NCI-H1930 (cell line): Measurements from ENCODE around the gene CCNQ.

Experiments used
- DNase-seq, 2 experiments: peaks; one replicate each; lab custom pipeline; 2025; lab: John Stamatoyannopoulos, UW

Gene CCNQ

DNA sequence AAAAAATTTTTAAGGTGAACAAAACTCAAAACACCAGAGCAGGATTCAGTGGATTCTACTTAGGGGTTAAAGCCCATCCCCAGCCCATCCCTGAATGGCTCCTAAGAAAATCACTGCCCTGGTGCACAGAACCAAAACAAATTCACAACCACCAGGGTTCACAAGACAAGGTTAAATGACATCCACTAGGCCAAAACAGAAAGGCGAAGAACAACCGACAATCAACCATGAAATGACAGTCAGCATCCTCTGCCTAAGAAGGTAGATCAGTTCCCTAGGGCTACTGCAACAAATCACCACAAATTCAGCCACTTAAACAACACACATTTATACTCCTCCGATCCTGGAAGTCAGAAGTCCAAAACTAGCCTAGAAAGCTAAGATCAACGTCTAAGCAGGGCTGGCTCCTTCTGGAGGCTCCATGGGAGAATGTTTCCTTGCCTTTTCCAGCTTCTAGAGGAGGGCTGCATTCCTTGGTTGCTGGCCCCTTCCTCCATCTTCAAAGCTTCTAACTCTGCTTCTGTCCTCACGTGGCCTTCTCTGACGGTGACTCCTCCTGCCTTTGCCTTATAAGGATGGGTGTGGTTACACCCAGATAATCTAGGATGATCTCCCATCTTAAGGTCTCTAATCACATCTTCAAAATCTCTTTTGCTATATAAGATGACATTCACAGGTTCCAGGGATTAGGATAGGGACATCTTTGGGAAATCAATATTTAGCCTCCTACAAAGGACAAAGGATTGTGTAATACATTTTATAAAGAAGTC is 1.8 kb downstream of the CCNQ start:
- DNase-seq: no peak

DNA sequence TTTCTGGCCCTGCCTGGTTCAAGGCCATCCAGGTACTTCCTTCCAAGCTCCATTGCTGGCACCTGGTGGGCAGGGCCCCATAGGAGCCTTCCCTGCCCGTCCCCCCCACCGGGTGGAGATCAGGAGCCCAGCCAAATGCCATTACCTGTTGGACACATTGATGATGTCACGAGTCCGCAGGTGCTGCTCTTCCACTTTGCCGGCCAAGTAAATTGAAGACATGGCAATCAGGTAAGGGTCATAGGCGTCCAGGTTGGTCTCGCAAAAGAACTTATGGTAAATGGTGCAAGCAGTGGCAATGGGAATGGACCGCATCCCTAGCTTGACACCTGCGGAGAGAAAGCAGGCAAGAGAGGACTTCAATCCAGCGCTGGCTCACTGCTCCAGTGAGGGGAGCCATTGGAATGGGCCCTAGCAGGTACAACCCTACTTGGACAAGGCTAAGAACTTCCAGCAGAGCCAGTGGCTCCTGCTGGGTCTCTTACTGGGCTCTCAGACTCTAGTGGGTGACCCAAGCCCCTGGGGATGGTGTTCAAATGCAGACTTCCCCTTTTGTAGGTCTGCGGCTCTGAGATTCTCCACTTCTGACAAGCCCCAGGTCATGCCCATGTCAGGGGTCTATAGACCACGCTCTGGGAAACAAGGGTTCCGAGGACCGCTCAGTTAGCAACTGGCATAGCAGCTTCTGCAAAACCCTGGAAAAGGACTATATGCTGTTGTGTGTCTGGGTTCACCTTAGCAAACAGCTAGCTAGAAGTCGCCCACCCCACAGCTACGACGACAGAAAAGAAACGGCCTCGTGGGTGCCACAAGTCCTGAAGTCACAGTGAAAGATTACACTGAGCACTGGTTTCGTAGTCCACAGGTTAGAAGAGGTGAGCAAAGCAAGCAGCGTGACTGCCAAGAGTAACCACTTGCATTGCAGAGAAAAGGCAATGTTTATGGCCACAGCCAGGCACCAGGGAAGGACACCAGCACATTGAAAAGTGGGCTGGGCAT is 2.8 kb downstream of the CCNQ start:
- no peak for DNase-seq

DNA sequence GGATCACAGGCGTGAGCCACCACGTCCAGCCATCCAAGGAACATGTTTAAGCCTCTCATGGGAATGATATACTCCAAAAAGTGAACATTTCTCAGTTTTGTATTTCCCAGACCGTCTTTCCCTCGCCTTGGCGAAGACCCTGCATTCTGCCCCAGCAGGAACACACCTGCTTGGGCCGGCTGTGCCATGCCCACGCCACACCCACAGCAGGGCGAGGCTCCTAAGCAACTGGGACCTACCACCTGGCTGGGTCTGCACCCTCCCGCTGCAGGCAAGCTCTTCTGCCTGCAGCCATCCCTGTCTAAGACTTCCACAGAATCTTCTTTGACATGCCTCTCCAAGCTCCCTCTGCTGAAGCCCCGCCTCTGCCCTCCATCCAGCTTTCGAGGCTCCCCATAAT is 3.6 kb downstream of the CCNQ start:
- no peak for DNase-seq

DNA sequence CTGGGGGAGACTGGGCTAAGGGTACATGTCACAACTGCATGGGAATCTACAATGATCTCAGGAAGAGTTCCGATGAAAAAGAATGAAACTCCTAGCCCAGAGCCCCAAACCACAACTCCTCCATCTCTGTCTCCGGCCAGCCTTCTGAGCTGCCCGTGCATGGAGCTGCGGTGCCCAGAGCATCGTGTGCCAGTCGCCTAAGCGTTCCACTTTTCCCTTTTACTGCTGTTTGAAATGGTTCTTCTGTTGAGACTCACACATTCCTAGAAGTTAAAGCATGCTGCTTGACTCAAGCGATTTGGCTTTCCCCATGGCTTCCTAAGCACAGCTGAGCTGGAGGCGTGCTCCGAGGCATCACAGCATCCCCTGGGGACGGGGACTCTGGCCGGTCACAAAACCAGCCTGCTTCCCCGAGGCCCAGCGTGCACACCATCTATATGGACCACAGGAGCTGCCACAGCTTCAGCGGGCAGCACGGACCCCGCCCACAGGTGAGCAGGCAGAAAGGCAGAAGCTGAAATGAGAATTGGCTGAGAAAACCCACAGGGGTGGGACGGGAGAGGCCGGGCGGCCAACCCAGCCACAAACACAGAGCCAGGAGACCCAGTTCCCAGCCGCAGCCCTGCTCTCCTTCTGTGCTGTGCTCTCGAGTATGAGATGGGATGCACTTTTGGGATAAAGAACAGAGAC is 5.0 kb downstream of the CCNQ start:
- DNase-seq: no peak

DNA sequence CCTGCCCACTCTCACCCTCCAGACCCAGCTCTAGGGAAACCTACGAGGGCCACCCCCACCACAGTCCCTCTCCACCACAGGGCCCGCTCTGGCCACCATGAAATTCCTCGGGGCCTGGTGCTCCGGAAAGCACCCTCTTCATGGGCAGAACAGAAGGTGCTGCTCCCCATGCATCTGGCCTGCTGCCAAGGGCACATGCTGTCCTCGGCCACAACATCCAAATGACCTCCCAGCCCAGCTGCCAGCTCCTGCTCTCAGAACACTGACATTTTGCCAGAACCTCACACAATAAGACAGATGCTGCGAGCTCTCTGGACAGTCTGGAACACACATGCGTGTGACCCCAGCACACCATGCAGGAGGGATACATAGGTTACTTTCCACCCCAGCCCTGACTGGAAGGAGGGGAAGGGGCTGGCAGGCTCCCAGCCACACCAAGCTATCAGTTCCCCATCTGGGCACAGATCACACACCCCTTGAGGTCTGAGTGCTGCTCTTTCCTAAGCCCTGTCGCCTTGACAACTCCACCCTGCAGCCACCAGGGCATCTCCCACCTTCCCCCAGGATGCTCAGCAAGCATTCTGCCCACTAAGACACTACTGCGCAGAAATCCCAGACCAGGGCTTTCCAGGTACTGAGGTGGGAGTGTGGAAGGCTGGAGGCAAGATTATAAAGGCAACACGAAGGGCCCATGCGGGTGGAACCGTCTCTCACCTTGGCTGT is 5.8 kb downstream of the CCNQ start:
- no peak for DNase-seq

DNA sequence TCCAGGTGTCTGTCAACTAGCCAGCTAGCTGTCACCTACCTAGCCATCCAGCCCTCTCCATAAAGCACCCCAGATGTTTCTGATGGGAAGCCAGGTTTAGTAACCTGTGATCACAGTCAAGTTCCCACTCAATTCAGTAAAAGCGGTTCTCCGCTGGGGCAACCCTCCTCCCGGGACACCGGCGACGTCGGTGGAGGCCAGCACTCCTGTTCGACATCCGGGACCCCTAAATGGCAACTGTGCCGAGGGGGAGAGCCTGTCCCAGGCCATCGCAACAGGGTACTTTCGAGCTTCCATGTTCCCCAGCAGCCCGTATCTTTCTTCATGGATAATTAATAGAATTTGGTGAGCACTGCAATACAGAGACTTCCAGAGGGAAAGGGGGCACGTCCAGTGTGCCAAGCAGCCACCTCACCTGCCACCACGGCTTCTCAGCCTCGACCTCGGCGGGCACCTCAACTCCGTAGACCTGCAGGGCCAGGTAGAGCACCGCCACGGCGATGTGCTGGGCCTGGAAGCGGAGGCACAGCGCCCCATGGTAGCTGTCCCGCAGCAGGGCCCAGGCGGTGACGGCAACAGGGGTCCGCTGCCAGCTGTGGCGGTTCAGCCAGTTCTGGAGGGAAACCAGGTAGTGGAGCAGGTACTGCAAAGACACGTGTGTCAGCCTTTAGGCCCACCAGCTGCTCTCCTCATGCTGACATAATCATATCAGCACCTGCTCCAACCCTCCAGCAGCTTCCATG is 6.7 kb downstream of the CCNQ start:
- DNase-seq: no peak

DNA sequence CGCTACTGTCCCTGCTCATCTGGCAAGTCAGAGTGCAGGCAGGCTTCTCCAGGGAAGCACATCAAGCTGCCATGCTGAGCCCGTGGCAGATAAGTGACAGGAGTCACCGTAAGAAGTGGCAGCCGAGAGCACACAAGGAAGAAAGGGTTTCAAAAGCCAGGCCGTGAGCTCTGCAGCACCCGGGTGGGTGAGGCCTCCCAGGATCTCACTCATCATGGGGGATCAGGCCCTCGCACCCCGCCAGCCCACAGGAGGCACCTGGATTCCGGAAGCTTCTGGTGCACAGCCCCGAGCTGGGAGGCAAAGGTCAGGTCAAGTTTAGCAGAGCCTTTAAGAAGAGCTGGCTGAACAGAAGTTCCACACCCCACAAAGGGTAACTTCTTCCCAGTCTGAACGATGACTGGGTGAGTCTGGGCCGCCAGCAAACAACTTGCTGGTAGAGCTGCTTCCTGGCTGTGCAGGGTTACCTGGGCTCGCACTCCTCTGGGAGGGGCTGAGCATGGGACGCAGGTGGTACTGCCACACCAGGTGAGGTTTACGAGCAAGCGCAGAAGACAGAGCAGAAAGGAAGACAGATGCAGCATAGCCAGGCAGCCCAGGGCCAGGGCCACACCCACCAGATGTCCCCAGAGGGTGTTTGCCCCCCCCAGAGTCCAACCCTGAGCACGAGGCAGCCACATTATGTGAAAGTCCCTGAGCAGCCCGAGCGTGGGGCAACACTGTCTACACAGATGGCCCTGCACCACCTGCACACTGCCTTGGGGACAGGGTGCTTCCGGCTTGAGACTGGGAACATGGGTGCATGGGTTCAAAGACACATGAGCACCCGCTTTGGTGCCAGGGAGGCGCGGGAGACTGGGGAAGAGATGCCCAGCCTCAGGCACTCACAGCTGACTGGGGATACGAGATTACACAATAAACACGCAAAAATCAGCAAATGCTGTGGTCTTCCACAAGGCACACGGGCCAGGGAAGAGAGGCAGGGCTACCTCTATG is 7.7 kb downstream of the CCNQ start:
- no peak for DNase-seq

DNA sequence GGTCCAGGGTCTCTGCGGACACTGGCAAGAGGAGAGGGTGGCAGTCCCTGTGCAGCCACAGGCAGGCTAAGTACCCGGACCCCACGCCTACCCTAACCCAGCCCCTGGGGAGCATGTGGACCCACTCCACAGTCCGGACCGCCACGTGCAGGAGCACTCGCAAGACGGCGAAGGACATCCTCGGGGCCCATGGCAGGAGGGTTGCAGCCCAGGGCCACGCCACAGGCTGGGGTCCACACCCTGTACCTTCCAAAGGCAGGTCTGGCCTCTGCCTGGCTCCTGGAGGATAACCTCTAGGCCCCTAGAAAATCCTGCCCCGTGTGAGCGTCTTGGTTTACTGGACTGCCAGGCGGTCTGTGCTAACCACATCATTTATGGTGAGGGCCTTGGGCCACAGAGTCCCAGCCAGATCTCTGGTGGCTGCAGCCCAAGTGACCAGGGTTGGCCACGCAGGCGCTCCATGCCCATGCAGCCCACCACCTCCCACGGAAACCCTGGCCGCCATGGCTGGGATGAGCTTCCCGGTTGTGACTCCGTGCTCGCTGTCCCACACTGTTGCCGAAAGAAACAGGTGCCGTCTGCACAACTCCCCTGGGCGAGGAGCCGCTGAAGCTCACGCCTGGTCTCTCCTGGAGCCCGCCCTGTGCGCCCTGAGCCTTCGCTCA is 10.0 kb downstream of the CCNQ start:
- no peak for DNase-seq

DNA sequence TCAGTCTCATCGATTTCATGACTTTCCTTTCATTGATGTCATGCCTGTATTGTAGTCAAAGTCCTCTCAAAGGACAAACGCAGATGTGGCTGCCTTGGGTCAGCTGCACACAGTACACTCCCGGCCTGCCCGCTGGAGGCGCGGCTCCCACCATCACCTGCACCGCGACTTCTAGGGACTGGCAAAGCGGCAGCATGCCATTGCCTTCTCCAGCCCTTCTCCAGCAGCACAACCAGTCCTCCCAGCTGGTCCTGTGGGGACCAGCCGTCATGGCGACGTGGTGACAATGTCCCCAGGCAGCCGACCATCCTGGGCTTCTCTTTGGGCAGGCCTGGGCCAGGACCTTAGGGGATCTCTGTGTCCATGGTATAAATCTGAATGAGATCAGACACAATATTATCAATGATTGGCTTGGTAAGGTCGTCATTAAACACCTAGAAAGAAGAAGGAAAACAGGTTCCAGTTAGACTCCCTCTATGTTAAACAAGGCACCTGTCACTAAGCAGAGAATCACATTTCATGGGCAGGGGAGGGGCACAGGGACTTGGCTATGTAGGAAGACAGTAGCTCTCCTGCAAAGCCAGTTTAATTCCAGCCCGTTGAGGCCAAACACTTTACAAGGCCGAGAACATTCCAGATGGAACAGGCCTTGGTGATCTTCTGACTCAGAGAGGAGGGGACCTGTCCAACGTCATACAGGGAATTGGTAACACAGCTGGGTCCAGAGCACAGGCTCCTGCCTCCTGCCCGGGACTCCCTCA is 10.7 kb downstream of the CCNQ start:
- DNase-seq: no peak

DNA sequence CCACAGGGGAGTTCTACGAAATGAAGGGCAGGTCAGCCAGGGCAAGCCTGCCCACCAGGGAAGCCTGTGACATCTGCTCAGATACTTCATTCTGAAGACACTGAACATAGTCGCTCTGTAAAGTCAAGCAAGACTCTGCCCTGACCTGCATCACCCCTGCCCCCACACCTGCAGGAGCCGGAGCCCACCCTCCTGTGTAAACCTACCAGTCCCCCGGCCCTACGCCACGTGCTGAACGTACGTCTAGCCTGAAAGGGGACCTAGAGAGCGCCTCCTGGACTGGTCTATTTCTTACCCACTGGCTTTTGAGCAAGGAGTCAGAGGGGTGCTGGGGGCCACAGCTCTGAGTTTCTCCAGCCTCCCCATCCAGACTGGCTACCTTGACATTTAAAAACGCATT is 11.6 kb downstream of the CCNQ start:
- no peak for DNase-seq

DNA sequence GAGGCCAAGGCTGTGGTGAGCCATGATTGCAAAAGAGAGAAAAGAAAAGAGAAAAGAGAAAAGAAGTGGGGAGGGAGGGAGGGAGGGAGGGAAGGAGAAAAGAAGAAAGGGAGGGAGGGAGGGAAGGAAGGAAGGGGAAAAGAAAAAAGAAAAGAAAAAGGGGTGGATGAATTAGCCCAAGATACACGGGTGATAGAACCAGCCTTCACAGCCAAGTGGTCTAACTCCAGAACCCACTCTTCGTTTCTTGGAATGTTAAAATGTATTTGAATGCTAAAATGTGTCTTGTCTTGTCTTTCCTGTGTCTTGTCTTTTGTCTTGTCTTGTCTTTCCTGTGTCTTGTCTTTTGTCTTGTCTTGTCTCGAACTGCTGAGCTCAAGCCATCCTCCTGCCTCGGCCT is 13.1 kb downstream of the CCNQ start:
- DNase-seq: no peak

DNA sequence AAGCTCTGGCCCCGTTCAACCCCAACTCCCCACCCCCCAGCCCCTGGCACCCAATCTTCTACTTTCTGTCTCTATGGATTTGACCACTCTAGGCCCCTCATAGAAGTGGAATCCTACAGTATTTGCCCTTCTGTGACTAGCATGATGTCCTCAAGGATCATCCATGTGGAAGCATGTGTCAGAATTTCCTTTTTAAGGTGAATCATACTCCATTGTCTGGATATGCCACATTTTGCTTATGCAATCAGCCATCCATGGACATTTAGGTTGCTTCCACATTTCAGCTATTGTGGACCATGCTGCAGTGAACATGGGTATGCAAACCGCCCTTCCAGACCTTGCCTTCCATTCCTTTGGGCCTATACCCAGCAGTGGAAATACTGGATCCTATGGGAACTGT is 15.5 kb downstream of the CCNQ start:
- DNase-seq: no peak

DNA sequence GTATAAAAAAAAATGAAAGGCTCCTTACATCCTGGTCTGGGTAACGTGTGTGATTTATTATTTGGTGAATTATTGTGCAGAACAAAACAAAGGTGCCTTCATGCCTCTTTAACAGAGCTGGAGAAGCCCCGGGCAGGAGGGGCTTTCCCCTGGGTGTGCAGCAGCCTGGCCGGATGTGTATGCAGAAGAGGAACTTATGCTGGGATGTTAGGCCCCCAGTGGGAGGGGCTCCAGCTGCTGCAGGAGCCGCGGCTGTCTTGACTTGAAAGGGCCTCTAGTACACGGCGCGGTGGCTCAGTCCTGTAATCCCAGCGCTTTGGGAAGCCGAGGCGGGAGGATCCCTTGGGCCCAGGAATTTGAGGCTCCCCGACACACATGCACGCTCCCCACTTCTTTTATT is 16.0 kb downstream of the CCNQ start:
- no peak for DNase-seq

DNA sequence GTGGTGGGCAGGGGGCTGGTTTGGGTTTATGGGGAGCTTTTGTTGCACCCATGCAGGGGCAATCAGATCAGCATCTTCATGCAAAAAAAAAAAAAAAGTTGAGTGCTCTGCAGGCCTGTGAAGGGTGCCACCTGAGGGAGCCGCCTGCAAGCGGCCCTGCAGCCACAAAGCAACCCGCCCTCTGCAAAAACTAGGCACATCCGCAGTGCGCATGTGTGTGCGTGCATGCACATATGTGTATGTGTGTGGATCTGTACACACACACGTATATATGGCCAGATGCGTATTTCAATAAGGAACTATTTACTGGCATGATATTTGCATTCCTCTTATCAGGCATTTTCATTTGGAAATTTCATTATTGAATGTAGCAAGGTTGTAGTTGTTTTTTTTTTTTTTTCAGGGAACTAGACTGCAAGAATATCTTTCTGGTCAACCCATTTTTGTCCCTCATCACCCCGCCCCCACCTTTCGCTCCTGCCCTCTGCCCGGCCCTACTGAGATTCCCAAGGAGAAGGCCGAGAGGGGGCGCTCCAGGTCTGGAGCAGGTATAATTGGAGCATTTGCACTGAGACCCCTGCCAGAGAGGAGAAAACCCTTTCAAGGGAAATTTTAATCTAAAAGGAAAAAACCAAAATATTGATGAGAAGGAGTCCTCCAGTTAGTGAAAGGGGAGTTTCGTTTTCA is 18.1 kb downstream of the CCNQ start:
- no peak for DNase-seq

DNA sequence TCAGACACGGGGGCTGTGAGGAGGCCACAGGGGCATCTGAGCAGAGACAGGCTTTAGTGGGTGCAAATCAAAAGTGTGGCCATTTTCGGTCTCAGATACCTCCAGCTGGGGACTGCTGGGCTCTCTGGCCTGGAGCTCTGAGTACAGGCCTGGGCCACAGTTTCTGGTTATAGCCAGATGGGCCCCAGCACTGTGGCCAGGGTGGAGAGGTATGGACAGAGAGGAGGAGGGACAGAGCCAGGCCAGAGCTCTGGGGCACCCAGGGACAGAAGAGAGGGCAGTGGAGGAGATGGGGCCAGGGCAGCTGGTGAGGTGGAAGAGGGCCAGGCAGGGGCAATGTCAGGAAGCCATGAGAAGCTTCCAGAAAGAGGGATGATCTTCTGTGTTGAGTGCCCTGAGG is 20.1 kb downstream of the CCNQ start:
- no peak for DNase-seq

DNA sequence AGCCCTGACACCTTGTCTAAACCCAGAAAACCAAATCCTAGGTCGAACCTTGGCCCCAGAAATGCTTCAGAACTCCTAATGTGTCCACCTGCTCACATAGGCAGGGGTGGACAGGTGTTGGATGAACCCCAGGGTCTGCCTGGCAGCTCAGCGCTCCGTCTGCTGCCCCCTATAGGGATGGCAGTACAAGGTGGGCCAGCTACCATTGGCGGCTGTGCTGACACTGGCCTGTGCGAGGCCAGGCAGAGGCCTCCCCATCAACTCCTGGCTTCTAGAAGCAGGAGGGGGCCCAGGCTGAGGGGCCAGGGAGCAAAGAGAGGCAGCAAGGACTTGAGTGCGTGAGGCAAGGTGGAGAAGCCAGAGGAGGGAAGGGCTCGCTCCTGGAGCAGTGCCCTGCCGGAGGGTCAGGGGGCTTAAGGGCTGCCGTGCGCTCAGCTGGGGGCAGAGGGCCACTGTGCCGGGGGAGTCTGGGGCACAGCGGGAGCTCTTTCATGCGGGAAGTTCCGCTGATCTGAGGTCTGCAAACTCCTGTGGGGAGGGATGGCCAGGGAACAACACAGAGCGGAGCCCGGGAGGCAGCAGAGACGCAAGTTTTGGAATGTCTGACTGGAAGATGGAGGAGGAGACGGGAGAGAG is 20.6 kb downstream of the CCNQ start:
- DNase-seq: no peak

DNA sequence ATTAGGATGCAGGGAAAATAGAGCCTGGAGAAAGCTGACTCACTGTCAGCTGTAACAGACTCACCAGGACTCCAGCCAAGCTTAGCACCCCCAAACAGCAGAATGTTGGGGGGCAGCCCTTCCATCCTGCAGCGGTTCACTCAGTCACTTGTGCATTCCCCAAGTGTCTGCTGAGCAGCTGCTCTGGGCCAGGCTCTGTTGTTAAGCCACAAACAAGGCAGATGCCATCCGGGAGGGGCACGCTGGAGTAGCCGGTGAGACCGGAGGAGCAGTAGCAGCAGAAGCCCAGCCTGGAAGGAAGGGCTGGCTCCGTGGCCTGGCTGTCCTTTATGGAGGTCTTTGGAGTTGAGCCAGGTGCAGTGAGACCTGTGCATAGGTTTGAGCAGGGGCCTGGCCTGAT is 22.0 kb downstream of the CCNQ start:
- DNase-seq: no peak
